ENCODE results near the gene ESRRA.
"Not testable (repeated sequence)": the region's sequence is repeated elsewhere in the genome, so short reads cannot be mapped to it uniquely, and the experiment has no call there.

Gene ESRRA

GRCh38 chr11:64314146-64314804 is 9.0 kb downstream of the ESRRA start:
- Histone ChIP-seq H3K27me3 (replicated peaks; ENCODE audit: control insufficient read depth, insufficient read depth, low read length, poor library complexity, severe bottlenecking) (no peaks in the 10 kb centered on the region), H3K9me3 (ENCODE audit: control insufficient read depth, low read length) (no peaks in the 10 kb centered on the region), H3K4me3 (ENCODE audit: insufficient read depth, low read depth, low read length, poor library complexity, severe bottlenecking) (no peak overlapping the region), H3K27ac (ENCODE audit: insufficient read depth, low read length, poor library complexity, severe bottlenecking) (no peak overlapping the region), H3K36me3 (ENCODE audit: control insufficient read depth, insufficient read depth, low read length) (peaks cover 13% of the 10 kb centered on the region), H3K4me1 (ENCODE audit: control insufficient read depth, insufficient read depth, low read length, poor library complexity, severe bottlenecking) (peaks cover 12% of the 10 kb centered on the region)
- DNase-seq, result no peak

- Histone ChIP-seq H3K27ac (ENCODE audit: insufficient read depth, low read length, poor library complexity, severe bottlenecking) (no peak overlapping the region), H3K27me3 (replicated peaks; ENCODE audit: control insufficient read depth, insufficient read depth, low read length, poor library complexity, severe bottlenecking) (no peaks in the 10 kb centered on the region), H3K4me1 (ENCODE audit: control insufficient read depth, insufficient read depth, low read length, poor library complexity, severe bottlenecking) (peaks cover 14% of the 10 kb centered on the region), H3K4me3 (ENCODE audit: insufficient read depth, low read depth, low read length, poor library complexity, severe bottlenecking) (no peak overlapping the region), H3K36me3 (ENCODE audit: control insufficient read depth, insufficient read depth, low read length) (peaks cover 13% of the 10 kb centered on the region), H3K9me3 (ENCODE audit: control insufficient read depth, low read length) (no peaks in the 10 kb centered on the region)
- no peak for DNase-seq
Measured at GRCh38 chr11:64314805-64315561, 9.7 kb downstream of the ESRRA start.

- not testable (repeated sequence) for H3K27me3 ChIP-seq (replicated peaks; ENCODE audit: control insufficient read depth, insufficient read depth, low read length, poor library complexity, severe bottlenecking); H3K4me3 ChIP-seq (ENCODE audit: insufficient read depth, low read depth, low read length, poor library complexity, severe bottlenecking); DNase-seq; H3K9me3 ChIP-seq (ENCODE audit: control insufficient read depth, low read length)
- Histone ChIP-seq H3K36me3 (ENCODE audit: control insufficient read depth, insufficient read depth, low read length) (peaks cover 13% of the 10 kb centered on the region), H3K27ac (ENCODE audit: insufficient read depth, low read length, poor library complexity, severe bottlenecking) (peak overlapping the region; percentile 94), H3K4me1 (ENCODE audit: control insufficient read depth, insufficient read depth, low read length, poor library complexity, severe bottlenecking) (peaks cover 14% of the 10 kb centered on the region)
Measured at GRCh38 chr11:64315667-64316526, 10.6 kb downstream of the ESRRA start.

GRCh38 chr11:64316672-64317324 is 11.5 kb downstream of the ESRRA start:
- peak; percentile 17 to 43 (median 39) for DNase-seq
- Histone ChIP-seq H3K27me3 (replicated peaks; ENCODE audit: control insufficient read depth, insufficient read depth, low read length, poor library complexity, severe bottlenecking) (no peaks in the 10 kb centered on the region), H3K4me3 (ENCODE audit: insufficient read depth, low read depth, low read length, poor library complexity, severe bottlenecking) (peak overlapping the region; percentile 79), H3K9me3 (ENCODE audit: control insufficient read depth, low read length) (no peaks in the 10 kb centered on the region), H3K4me1 (ENCODE audit: control insufficient read depth, insufficient read depth, low read length, poor library complexity, severe bottlenecking) (peaks cover 14% of the 10 kb centered on the region), H3K27ac (ENCODE audit: insufficient read depth, low read length, poor library complexity, severe bottlenecking) (peak overlapping the region; percentile 94), H3K36me3 (ENCODE audit: control insufficient read depth, insufficient read depth, low read length) (peaks cover 13% of the 10 kb centered on the region)

GRCh38 chr11:64317325-64317960 is 12.1 kb downstream of the ESRRA start, which contains the start of gene TRMT112:
Gene TRMT112, minus strand, starts transcription at chr11:64317559. Its CDS starts 33 bp downstream, at chr11:64317526.
- H3K27me3 ChIP-seq (replicated peaks; ENCODE audit: control insufficient read depth, insufficient read depth, low read length, poor library complexity, severe bottlenecking), result no peaks in the 10 kb centered on the region
- H3K36me3 ChIP-seq (ENCODE audit: control insufficient read depth, insufficient read depth, low read length), result peaks cover 13% of the 10 kb centered on the region
- no peaks in the 10 kb centered on the region for H3K9me3 ChIP-seq (ENCODE audit: control insufficient read depth, low read length)
- H3K27ac ChIP-seq (ENCODE audit: insufficient read depth, low read length, poor library complexity, severe bottlenecking), result peak within 1 kb of the TSS; percentile 94
- H3K4me1 ChIP-seq (ENCODE audit: control insufficient read depth, insufficient read depth, low read length, poor library complexity, severe bottlenecking), result peaks cover 14% of the 10 kb centered on the region
- peak; percentile 97 to 98 (median 98) for DNase-seq
- peak within 1 kb of the TSS; percentile 79 for H3K4me3 ChIP-seq (ENCODE audit: insufficient read depth, low read depth, low read length, poor library complexity, severe bottlenecking)

- H3K27me3 ChIP-seq (replicated peaks; ENCODE audit: control insufficient read depth, insufficient read depth, low read length, poor library complexity, severe bottlenecking), result no peaks in the 10 kb centered on the region
- peak within 1 kb of the TSS; percentile 79 for H3K4me3 ChIP-seq (ENCODE audit: insufficient read depth, low read depth, low read length, poor library complexity, severe bottlenecking)
- no peaks in the 10 kb centered on the region for H3K9me3 ChIP-seq (ENCODE audit: control insufficient read depth, low read length)
- H3K4me1 ChIP-seq (ENCODE audit: control insufficient read depth, insufficient read depth, low read length, poor library complexity, severe bottlenecking), result peaks cover 14% of the 10 kb centered on the region
- peak within 1 kb of the TSS; percentile 94 for H3K27ac ChIP-seq (ENCODE audit: insufficient read depth, low read length, poor library complexity, severe bottlenecking)
- peak; percentile 92 to 94 (median 93) for DNase-seq
- H3K36me3 ChIP-seq (ENCODE audit: control insufficient read depth, insufficient read depth, low read length), result peaks cover 13% of the 10 kb centered on the region
Measured at GRCh38 chr11:64317961-64318765, 12.8 kb downstream of the ESRRA start, which contains the start of gene PRDX5. Gene PRDX5, plus strand, starts transcription at chr11:64318121. Its CDS starts 95 bp downstream, at chr11:64318216.

- Histone ChIP-seq H3K27me3 (replicated peaks; ENCODE audit: control insufficient read depth, insufficient read depth, low read length, poor library complexity, severe bottlenecking) (no peaks in the 10 kb centered on the region), H3K36me3 (ENCODE audit: control insufficient read depth, insufficient read depth, low read length) (peaks cover 11% of the 10 kb centered on the region), H3K9me3 (ENCODE audit: control insufficient read depth, low read length) (no peaks in the 10 kb centered on the region), H3K4me1 (ENCODE audit: control insufficient read depth, insufficient read depth, low read length, poor library complexity, severe bottlenecking) (peaks cover 14% of the 10 kb centered on the region), H3K4me3 (ENCODE audit: insufficient read depth, low read depth, low read length, poor library complexity, severe bottlenecking) (peak overlapping the region; percentile 79), H3K27ac (ENCODE audit: insufficient read depth, low read length, poor library complexity, severe bottlenecking) (peak overlapping the region; percentile 94)
- no peak for DNase-seq
Measured at GRCh38 chr11:64318766-64319761, 13.7 kb downstream of the ESRRA start.

GRCh38 chr11:64320556-64320955 is 15.2 kb downstream of the ESRRA start:
- no peak overlapping the region for H3K27ac ChIP-seq (ENCODE audit: insufficient read depth, low read length, poor library complexity, severe bottlenecking)
- peaks cover 1% of the 10 kb centered on the region for H3K36me3 ChIP-seq (ENCODE audit: control insufficient read depth, insufficient read depth, low read length)
- H3K27me3 ChIP-seq (replicated peaks; ENCODE audit: control insufficient read depth, insufficient read depth, low read length, poor library complexity, severe bottlenecking), result no peaks in the 10 kb centered on the region
- H3K4me3 ChIP-seq (ENCODE audit: insufficient read depth, low read depth, low read length, poor library complexity, severe bottlenecking), result no peak overlapping the region
- no peak for DNase-seq
- peaks cover 14% of the 10 kb centered on the region for H3K4me1 ChIP-seq (ENCODE audit: control insufficient read depth, insufficient read depth, low read length, poor library complexity, severe bottlenecking)
- no peaks in the 10 kb centered on the region for H3K9me3 ChIP-seq (ENCODE audit: control insufficient read depth, low read length)

Data from effector memory CD4-positive, alpha-beta T cell (primary cell).